HFFc6 (cell line): ENCODE data around the gene OLFML2B. TPM values are rescaled to one million over a fixed set of nuclear protein-coding genes. Genes with fewer than 3 reads are reported as not detected.
"Not testable (repeated sequence)": the region's sequence is repeated elsewhere in the genome, so short reads cannot be mapped to it uniquely, and the experiment has no call there.

ENCODE experiments used
- DNase-seq: peaks from one replicate; pipeline ENCODE4 v3.0.0-alpha.2; 2018
- H3K27ac Mint-ChIP-seq: 2 replicates; pipeline ENCODE4 v1.8.0; 2020; ENCODE audit warnings: mild to moderate bottlenecking, mixed read lengths
- H3K27me3 Mint-ChIP-seq: 2 replicates; pipeline ENCODE4 v1.8.0; 2021; ENCODE audit warnings: mild to moderate bottlenecking, moderate library complexity, mixed read lengths; ENCODE audit not compliant: insufficient read depth
- H3K36me3 Mint-ChIP-seq: 2 replicates; pipeline ENCODE4 v1.8.0; 2021; ENCODE audit warnings: low read depth, mixed read lengths
- H3K4me1 Mint-ChIP-seq: 2 replicates; pipeline ENCODE4 v1.8.0; 2020; ENCODE audit warnings: low read depth, mixed read lengths
- H3K4me3 Mint-ChIP-seq: 2 replicates; pipeline ENCODE4 v1.8.0; 2020; ENCODE audit warnings: mild to moderate bottlenecking, moderate library complexity, mixed read lengths
- H3K9me3 Mint-ChIP-seq: 2 replicates; pipeline ENCODE4 v1.8.0; 2020; ENCODE audit warnings: mild to moderate bottlenecking, mixed read lengths
- total RNA-seq, 6 experiments: library from RNA; stranded (reverse); fragmentation: NEBNext Ultra II Directional; extraction: Animal tissue kit (Norgen Biotek cat#: 25700); gene quantifications; 2 replicates in 1 of 6; 3 replicates in 5 of 6; pipeline ENCODE4 v1.2.3, GENCODE V29; 2021
- TF ChIP-seq, protein P1 (sequence below): fragments of 200-600 bp; sonication (generic); IDR thresholded peaks from 2 replicates; pipeline ENCODE4 v1.5.0; 2021; ENCODE audit warnings: antibody characterized with exemption, mild to moderate bottlenecking

The OLFML2B gene
- total RNA-seq, 6 experiments from 2014 or later = 4.9 to 9.1 (median 7.0) TPM

- no peaks in the 10 kb centered on the region for H3K9me3 Mint-ChIP-seq
- TF ChIP-seq, protein P1, sequence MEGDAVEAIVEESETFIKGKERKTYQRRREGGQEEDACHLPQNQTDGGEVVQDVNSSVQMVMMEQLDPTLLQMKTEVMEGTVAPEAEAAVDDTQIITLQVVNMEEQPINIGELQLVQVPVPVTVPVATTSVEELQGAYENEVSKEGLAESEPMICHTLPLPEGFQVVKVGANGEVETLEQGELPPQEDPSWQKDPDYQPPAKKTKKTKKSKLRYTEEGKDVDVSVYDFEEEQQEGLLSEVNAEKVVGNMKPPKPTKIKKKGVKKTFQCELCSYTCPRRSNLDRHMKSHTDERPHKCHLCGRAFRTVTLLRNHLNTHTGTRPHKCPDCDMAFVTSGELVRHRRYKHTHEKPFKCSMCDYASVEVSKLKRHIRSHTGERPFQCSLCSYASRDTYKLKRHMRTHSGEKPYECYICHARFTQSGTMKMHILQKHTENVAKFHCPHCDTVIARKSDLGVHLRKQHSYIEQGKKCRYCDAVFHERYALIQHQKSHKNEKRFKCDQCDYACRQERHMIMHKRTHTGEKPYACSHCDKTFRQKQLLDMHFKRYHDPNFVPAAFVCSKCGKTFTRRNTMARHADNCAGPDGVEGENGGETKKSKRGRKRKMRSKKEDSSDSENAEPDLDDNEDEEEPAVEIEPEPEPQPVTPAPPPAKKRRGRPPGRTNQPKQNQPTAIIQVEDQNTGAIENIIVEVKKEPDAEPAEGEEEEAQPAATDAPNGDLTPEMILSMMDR = no peak
- H3K27me3 Mint-ChIP-seq = peaks cover 25% of the 10 kb centered on the region
- no peaks in the 10 kb centered on the region for H3K36me3 Mint-ChIP-seq
- no peak for DNase-seq
- H3K27ac Mint-ChIP-seq = no peak overlapping the region
- H3K4me3 Mint-ChIP-seq = no peak overlapping the region
- H3K4me1 Mint-ChIP-seq = no peaks in the 10 kb centered on the region
Measured at GRCh38 chr1:162068301-162068700, 44.6 kb upstream of the OLFML2B start.

DNA sequence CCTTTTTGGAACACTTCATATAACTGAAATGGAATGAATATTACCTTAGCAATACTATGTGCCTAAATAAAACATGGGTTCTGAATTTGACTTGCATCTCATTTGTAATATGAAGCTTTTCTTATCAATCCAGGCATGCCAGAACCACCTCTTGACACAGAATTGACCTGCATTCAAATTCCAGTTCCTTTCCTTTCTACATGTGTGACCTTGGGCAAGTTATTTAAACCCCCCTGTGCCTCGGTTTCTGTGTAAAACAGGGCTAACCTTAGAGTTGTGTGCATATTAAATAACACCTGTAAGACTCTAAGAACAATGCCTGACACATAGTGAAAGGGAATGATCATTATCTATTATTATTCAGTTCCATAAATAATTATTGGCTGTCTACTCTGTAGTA lies 43.8 kb upstream of the OLFML2B start:
- Mint-ChIP-seq H3K27me3 (peaks cover 28% of the 10 kb centered on the region), H3K4me3 (no peak overlapping the region), H3K4me1 (no peaks in the 10 kb centered on the region), H3K9me3 (no peaks in the 10 kb centered on the region), H3K27ac (no peak overlapping the region), H3K36me3 (no peaks in the 10 kb centered on the region)
- no peak for DNase-seq
- TF ChIP-seq, protein P1 = no peak

- peaks cover 28% of the 10 kb centered on the region for H3K27me3 Mint-ChIP-seq
- not testable (repeated sequence) for H3K4me3 Mint-ChIP-seq, H3K9me3 Mint-ChIP-seq, H3K36me3 Mint-ChIP-seq, H3K4me1 Mint-ChIP-seq, DNase-seq, H3K27ac Mint-ChIP-seq
Measured at GRCh38 chr1:162066836-162067235, 43.2 kb upstream of the OLFML2B start.

DNA sequence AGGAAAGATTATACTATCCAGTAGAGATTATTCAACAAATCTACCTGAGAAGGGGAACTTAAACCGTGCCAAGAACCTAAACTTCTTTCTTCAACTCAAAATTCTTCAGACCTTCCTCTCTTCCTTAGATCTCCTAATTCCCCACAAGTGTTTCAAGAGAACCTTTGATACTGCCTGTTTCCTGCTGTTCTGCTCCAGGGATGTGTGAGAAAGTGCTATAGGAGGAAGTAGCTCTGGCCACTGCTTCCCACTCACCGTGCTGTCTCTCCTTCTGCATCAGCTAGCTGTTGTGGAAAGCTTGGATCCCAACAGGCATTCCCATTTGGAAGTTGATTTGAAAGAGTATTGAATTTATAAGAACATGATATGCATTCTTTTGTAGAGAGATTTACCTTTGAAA lies 41.3 kb upstream of the OLFML2B start:
- Mint-ChIP-seq H3K4me1 (no peaks in the 10 kb centered on the region), H3K9me3 (no peaks in the 10 kb centered on the region), H3K27me3 (peaks cover 15% of the 10 kb centered on the region), H3K36me3 (no peaks in the 10 kb centered on the region), H3K27ac (no peak overlapping the region), H3K4me3 (no peak overlapping the region)
- TF ChIP-seq, protein P1 = no peak
- no peak for DNase-seq

DNA sequence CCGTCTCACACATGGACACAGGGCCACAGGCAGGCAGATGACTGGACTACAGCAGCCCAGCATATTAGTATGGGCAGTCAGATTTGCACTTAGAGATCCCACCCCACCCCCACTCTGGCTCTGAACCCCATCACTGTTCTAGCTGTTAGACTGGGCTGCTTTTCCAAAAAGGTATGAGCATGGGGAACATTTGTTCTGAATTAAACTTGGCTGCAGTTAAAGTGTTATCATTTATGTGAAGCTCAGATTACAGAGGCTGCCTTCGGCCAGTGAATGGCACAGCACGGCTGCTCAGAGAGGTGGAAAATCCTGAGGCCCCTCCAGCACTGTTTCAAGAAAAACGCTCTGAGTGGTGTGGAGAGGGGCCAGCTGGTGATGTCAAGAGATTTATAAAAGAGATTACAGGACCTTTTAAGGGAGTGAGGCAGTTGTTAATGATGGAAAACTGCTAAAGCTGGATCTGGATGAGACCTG lies 38.9 kb upstream of the OLFML2B start:
- Mint-ChIP-seq H3K4me3 (no peak overlapping the region), H3K36me3 (no peaks in the 10 kb centered on the region), H3K27ac (no peak overlapping the region), H3K27me3 (peaks cover 15% of the 10 kb centered on the region), H3K4me1 (no peaks in the 10 kb centered on the region), H3K9me3 (no peaks in the 10 kb centered on the region)
- TF ChIP-seq, protein P1 = no peak
- DNase-seq = no peak

- Mint-ChIP-seq H3K9me3 (no peaks in the 10 kb centered on the region), H3K4me3 (no peak overlapping the region)
Measured at GRCh38 chr1:162060314-162060713, 36.6 kb upstream of the OLFML2B start.

More at GRCh38 chr1:162060314-162060713, 36.6 kb upstream of the OLFML2B start:
- TF ChIP-seq, protein P1 = no peak
- Mint-ChIP-seq H3K27ac (no peak overlapping the region), H3K36me3 (no peaks in the 10 kb centered on the region), H3K4me1 (peaks cover 8% of the 10 kb centered on the region), H3K27me3 (peaks cover 15% of the 10 kb centered on the region)
- DNase-seq = no peak
